Neural crest cell (in vitro differentiated cells): ENCODE results near the gene DEFB119. TPM values are rescaled to one million over a fixed set of nuclear protein-coding genes. Genes with fewer than 3 reads are reported as not detected.
"Not testable (repeated sequence)": the region's sequence is repeated elsewhere in the genome, so short reads cannot be mapped to it uniquely, and the experiment has no call there.

Source experiments
- DNase-seq: peaks from one replicate; pipeline ENCODE4 v3.0.0; 2021; ENCODE audit warnings: low read depth, mixed read lengths, low spot score
- H3K27ac Mint-ChIP-seq: one replicate; pipeline ENCODE4 v1.8.0; 2021; ENCODE audit warnings: mild to moderate bottlenecking, mixed read lengths; ENCODE audit not compliant: unreplicated experiment
- H3K27me3 Mint-ChIP-seq: 2 replicates; pipeline ENCODE4 v1.8.0; 2021; ENCODE audit warnings: low read depth, mild to moderate bottlenecking, mixed read lengths
- H3K36me3 Mint-ChIP-seq: 2 replicates; pipeline ENCODE4 v1.8.0; 2021; ENCODE audit warnings: low read depth, mild to moderate bottlenecking, mixed read lengths
- H3K4me1 Mint-ChIP-seq: 2 replicates; pipeline ENCODE4 v1.8.0; 2021; ENCODE audit warnings: mixed read lengths
- H3K4me3 Mint-ChIP-seq: one replicate; pipeline ENCODE4 v1.8.0; 2021; ENCODE audit warnings: mild to moderate bottlenecking, mixed read lengths
- H3K9me3 Mint-ChIP-seq: 2 replicates; pipeline ENCODE4 v1.8.0; 2021; ENCODE audit warnings: mixed read lengths
- total RNA-seq: library from RNA; stranded (reverse); gene quantifications from 2 replicates; pipeline ENCODE4 v1.2.1, GENCODE V29; 2021
- TF ChIP-seq, protein P1 (sequence below): fragments of 200-600 bp; sonication (generic); conservative IDR thresholded peaks from 2 replicates; pipeline ENCODE4 v1.5.0; 2021; ENCODE audit warnings: antibody characterized with exemption, mild to moderate bottlenecking

The DEFB119 gene
- total RNA-seq, 1 donor from 2014 or later: not detected

DNA sequence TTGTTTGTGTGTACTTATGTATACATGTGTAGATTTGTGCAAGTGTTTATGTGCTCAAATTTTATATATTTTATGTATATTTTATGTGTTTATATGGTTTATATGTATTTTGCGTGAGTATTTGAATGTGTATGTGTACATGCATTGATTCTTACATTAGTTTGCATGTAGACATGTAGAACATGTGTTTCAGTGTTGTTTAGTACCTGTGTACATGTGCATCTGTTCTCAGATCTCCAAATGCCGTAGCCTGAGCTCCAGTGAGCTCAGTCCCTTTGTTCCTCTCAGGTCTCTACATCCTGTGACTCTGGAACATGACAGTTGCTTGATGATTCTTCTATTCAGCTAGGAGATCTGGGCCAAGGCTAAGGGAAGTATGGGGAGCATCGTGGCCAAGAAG, 4.5 kb upstream of the DEFB119 start:
- Mint-ChIP-seq H3K36me3 (peaks cover 11% of the 10 kb centered on the region), H3K4me1 (no peaks in the 10 kb centered on the region), H3K27me3 (no peaks in the 10 kb centered on the region), H3K9me3 (peaks cover 36% of the 10 kb centered on the region), H3K4me3 (no peak overlapping the region), H3K27ac (no peak overlapping the region)
- no peak for DNase-seq
- TF ChIP-seq, protein P1, sequence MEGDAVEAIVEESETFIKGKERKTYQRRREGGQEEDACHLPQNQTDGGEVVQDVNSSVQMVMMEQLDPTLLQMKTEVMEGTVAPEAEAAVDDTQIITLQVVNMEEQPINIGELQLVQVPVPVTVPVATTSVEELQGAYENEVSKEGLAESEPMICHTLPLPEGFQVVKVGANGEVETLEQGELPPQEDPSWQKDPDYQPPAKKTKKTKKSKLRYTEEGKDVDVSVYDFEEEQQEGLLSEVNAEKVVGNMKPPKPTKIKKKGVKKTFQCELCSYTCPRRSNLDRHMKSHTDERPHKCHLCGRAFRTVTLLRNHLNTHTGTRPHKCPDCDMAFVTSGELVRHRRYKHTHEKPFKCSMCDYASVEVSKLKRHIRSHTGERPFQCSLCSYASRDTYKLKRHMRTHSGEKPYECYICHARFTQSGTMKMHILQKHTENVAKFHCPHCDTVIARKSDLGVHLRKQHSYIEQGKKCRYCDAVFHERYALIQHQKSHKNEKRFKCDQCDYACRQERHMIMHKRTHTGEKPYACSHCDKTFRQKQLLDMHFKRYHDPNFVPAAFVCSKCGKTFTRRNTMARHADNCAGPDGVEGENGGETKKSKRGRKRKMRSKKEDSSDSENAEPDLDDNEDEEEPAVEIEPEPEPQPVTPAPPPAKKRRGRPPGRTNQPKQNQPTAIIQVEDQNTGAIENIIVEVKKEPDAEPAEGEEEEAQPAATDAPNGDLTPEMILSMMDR: no peak

DNA sequence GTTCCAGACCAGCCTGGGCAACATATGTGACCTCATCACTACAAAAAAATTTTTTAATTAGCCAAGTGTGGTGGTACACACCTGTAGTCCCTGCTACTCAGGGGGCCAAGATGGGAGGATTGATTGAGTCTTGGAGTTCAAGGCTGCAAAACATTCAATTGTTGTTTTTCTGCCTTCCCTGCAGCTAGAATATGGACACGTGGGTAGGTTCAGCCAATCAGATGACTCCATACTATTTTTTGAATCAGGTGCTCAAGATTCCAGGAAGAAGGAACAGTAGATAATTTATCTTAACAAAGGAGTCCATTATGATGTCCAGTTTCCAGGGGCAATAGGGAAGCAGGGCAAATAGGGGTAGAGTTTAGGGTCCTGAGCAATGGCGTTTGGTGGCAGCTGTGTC, 2.4 kb upstream of the DEFB119 start:
- no peaks in the 10 kb centered on the region for H3K4me1 Mint-ChIP-seq
- H3K27me3 Mint-ChIP-seq: no peaks in the 10 kb centered on the region
- H3K9me3 Mint-ChIP-seq: peaks cover 45% of the 10 kb centered on the region
- TF ChIP-seq, protein P1: no peak
- no peak overlapping the region for H3K4me3 Mint-ChIP-seq
- H3K36me3 Mint-ChIP-seq: peaks cover 17% of the 10 kb centered on the region
- no peak for DNase-seq
- H3K27ac Mint-ChIP-seq: no peak overlapping the region

DNA sequence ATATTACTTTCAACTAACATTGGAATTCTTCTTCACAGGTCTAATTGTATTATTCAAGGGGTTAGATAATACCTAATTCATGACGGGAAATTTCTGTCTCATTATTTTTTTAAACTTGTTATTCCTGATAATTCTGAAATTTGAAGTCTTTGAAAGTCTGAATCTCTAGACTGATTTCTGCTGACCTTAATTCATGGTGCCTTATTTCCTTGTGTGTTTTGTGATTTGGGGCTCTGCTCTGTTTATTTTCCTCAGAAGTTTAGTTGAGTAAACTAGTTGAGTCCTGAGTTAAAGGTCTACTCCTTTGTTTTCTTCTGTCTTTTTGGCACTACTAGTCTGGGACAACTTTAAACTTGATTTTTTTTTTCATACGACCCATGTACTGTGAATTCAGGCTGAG, 16.0 kb downstream of the DEFB119 start:
- DNase-seq: no peak
- TF ChIP-seq, protein P1: no peak
- no peaks in the 10 kb centered on the region for H3K27me3 Mint-ChIP-seq
- peaks cover 7% of the 10 kb centered on the region for H3K36me3 Mint-ChIP-seq
- H3K27ac Mint-ChIP-seq: no peak overlapping the region
- no peaks in the 10 kb centered on the region for H3K4me1 Mint-ChIP-seq
- H3K9me3 Mint-ChIP-seq: peaks cover 47% of the 10 kb centered on the region
- no peak overlapping the region for H3K4me3 Mint-ChIP-seq

DNA sequence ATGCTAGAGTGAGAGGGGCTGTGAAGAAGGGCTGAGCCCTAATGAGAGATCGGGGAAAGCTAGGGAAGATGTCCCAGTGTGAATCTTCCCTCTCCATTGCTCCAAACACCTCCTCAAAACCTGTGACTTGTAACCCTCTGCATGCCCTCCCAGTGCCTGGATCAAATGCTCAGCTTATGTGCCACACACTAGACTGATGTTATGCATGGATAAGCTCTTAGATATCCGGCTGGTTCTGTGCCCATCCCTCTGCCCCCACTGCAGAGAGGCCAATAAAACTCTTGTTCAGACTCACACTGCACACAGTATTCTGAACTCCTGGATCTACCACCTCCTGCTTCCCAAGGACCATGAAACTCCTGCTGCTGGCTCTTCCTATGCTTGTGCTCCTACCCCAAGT, 22.1 kb downstream of the DEFB119 start, which contains the start of gene DEFB118:
Gene DEFB118, plus strand, starts transcription at position 301 of the 400 bp plus-strand sequence. Its CDS starts 50 bp downstream, at position 351.
- H3K36me3 Mint-ChIP-seq: peaks cover 10% of the 10 kb centered on the region
- no peak within 1 kb of the TSS for H3K4me3 Mint-ChIP-seq
- no peaks in the 10 kb centered on the region for H3K27me3 Mint-ChIP-seq
- no peak for DNase-seq
- no peaks in the 10 kb centered on the region for H3K4me1 Mint-ChIP-seq
- no peak within 1 kb of the TSS for H3K27ac Mint-ChIP-seq
- H3K9me3 Mint-ChIP-seq: peaks cover 30% of the 10 kb centered on the region
- TF ChIP-seq, protein P1: no peak

DNA sequence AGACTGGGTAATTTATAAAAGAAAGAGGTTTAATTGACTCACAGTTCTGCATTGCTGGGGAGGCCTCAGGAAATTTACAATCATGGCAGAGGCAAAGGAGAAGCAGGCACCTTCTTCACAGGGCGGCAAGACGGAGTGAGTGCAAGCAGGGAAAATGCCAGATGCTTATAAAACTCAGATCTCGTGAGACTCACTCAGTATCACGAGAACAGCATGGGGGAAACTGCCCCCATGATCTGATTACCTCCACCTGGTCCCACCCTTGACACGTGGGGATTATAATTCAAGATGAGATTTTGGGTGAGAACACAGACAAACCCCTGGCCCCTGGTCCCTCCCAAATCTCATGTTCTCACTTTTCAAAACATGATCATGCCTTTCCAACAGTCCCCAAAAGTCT, 26.1 kb downstream of the DEFB119 start:
- peaks cover 32% of the 10 kb centered on the region for H3K9me3 Mint-ChIP-seq
- not testable (repeated sequence) for H3K27me3 Mint-ChIP-seq

DNA sequence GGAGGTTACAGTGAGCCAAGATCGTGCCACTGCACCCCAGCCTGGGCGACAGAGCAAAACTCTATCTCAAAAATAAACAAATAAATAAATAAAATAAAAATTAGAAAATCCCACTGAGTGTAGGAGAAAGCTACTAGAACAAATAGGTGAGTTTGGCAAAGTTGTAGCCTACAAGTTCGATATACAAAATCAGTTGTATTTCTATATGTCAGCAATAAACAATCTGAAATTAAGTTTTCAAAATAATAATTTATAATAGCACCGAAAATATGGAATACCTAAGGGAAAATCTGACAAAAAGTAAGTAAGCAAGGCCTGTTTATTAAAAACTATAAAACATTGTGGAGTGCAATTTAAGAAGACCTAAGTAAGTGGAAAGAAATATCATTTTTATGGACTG, 27.1 kb downstream of the DEFB119 start:
- TF ChIP-seq, protein P1: no peak
- Mint-ChIP-seq H3K36me3 (peaks cover 13% of the 10 kb centered on the region), H3K27me3 (no peaks in the 10 kb centered on the region), H3K9me3 (peaks cover 34% of the 10 kb centered on the region), H3K27ac (no peak overlapping the region), H3K4me1 (no peaks in the 10 kb centered on the region), H3K4me3 (no peak overlapping the region)
- DNase-seq: no peak

More for the DNA sequence above, 26.1 kb downstream of the DEFB119 start:
- not testable (repeated sequence) for H3K4me3 Mint-ChIP-seq, H3K27ac Mint-ChIP-seq, H3K4me1 Mint-ChIP-seq, DNase-seq
- peaks cover 16% of the 10 kb centered on the region for H3K36me3 Mint-ChIP-seq
